Endodermal cell (in vitro differentiated cells): Measurements from ENCODE around the gene PES1. TPM values are rescaled to one million over a fixed set of nuclear protein-coding genes. Genes with fewer than 3 reads are reported as not detected.

Source experiments
- DNase-seq: peaks from one replicate; pipeline ENCODE4 v3.0.0-alpha.2; 2017
- H3K27ac ChIP-seq: 2 replicates; pipeline ENCODE4 v1.5.1; 2013; ENCODE audit warnings: mild to moderate bottlenecking, low read depth, low read length, moderate library complexity
- H3K27me3 ChIP-seq: 2 replicates; pipeline ENCODE4 v1.6.1; 2013; ENCODE audit warnings: mild to moderate bottlenecking, low read length, moderate library complexity; ENCODE audit not compliant: insufficient read depth, control insufficient read depth, poor library complexity, severe bottlenecking
- H3K36me3 ChIP-seq: 2 replicates; pipeline ENCODE4 v1.7.0; 2013; ENCODE audit warnings: mild to moderate bottlenecking, low read length, moderate library complexity; ENCODE audit not compliant: control insufficient read depth, insufficient read depth
- H3K4me1 ChIP-seq: one replicate; pipeline ENCODE4 v1.7.0; 2013; ENCODE audit warnings: low read length; ENCODE audit not compliant: control insufficient read depth, insufficient read depth
- H3K4me3 ChIP-seq: 2 replicates; pipeline ENCODE4 v1.5.1; 2013; ENCODE audit warnings: mild to moderate bottlenecking, low read length, moderate library complexity
- H3K9ac ChIP-seq: 2 replicates; pipeline ENCODE4 v1.6.1; 2013; ENCODE audit warnings: mild to moderate bottlenecking, low read length, moderate library complexity; ENCODE audit not compliant: poor library complexity, severe bottlenecking; ENCODE audit errors: extremely low read depth
- H3K9me3 ChIP-seq: 2 replicates; pipeline ENCODE4 v1.6.1; 2013; ENCODE audit warnings: mild to moderate bottlenecking, low read length, moderate library complexity; ENCODE audit not compliant: control insufficient read depth
- H3K27ac Mint-ChIP-seq: 2 replicates; pipeline ENCODE4 v1.8.0; 2020; ENCODE audit warnings: mixed read lengths
- H3K27me3 Mint-ChIP-seq: 2 replicates; pipeline ENCODE4 v1.8.0; 2021; ENCODE audit warnings: mild to moderate bottlenecking, mixed read lengths; ENCODE audit not compliant: insufficient read depth
- H3K36me3 Mint-ChIP-seq: 2 replicates; pipeline ENCODE4 v1.8.0; 2020; ENCODE audit warnings: low read depth, mixed read lengths
- H3K4me1 Mint-ChIP-seq: 2 replicates; pipeline ENCODE4 v1.8.0; 2020; ENCODE audit warnings: mixed read lengths
- H3K4me3 Mint-ChIP-seq: 2 replicates; pipeline ENCODE4 v1.8.0; 2020; ENCODE audit warnings: mild to moderate bottlenecking, moderate library complexity, mixed read lengths
- H3K9me3 Mint-ChIP-seq: 2 replicates; pipeline ENCODE4 v1.8.0; 2020; ENCODE audit warnings: mild to moderate bottlenecking, mixed read lengths
- CTCF ChIP-seq: fragments of 200-600 bp; sonication (generic); conservative IDR thresholded peaks from 2 replicates; pipeline ENCODE4 v1.5.0; 2021; ENCODE audit warnings: antibody characterized with exemption, mild to moderate bottlenecking
- WGBS, 2 experiments: methylation state at CpG; one replicate each; pipeline versions ENCODE4 v1.1.5 to v1.1.7; 2013; ENCODE audit warnings: missing lambda C conversion rate in 2 of 2, mixed read lengths in 1 of 2; ENCODE audit not compliant: insufficient coverage in 1 of 2, insufficient read length in 1 of 2; 5-methylcytosine and 5-hydroxymethylcytosine counted together
- total RNA-seq, 2 donors: library from RNA; stranded (reverse); fragmentation: NEBNext Ultra II Directional in 1 of 2; extraction: Animal tissue kit (Norgen Biotek cat#: 25700) in 1 of 2; gene quantifications; 2 replicates in 1 of 2; 3 replicates in 1 of 2; pipeline ENCODE4 v1.2.1, GENCODE V29; 2021

The PES1 gene
- total RNA-seq, 2 donors from 2014 or later, result 78.7 to 90.2 TPM

- peaks cover 8% of the 10 kb centered on the region for H3K27me3 Mint-ChIP-seq
- Histone ChIP-seq H3K4me1 (no peaks in the 10 kb centered on the region), H3K4me3 (no peak overlapping the region), H3K36me3 (no peaks in the 10 kb centered on the region), H3K27me3 (peaks cover 8% of the 10 kb centered on the region), H3K9me3 (no peaks in the 10 kb centered on the region), H3K9ac (no peak overlapping the region), H3K27ac (no peak overlapping the region)
- DNase-seq, result no peak
- WGBS, 2 experiments, result 98% methylated on average over 5 of the region's 6 CpGs
- H3K4me3 Mint-ChIP-seq, result no peak overlapping the region
- no peak for TF ChIP-seq CTCF
- no peaks in the 10 kb centered on the region for H3K9me3 Mint-ChIP-seq
- H3K27ac Mint-ChIP-seq, result no peak overlapping the region
- peaks cover 1% of the 10 kb centered on the region for H3K4me1 Mint-ChIP-seq
- H3K36me3 Mint-ChIP-seq, result no peaks in the 10 kb centered on the region
Measured at GRCh38 chr22:30538280-30538679, 53.4 kb downstream of the PES1 start.

GRCh38 chr22:30537083-30537731 lies 54.5 kb downstream of the PES1 start:
- Mint-ChIP-seq H3K9me3 (no peaks in the 10 kb centered on the region), H3K27me3 (no peaks in the 10 kb centered on the region), H3K4me1 (peaks cover 1% of the 10 kb centered on the region), H3K27ac (no peak overlapping the region), H3K4me3 (no peak overlapping the region), H3K36me3 (no peaks in the 10 kb centered on the region)
- Histone ChIP-seq H3K4me1 (no peaks in the 10 kb centered on the region), H3K9ac (no peak overlapping the region), H3K27ac (no peak overlapping the region), H3K4me3 (no peak overlapping the region), H3K36me3 (no peaks in the 10 kb centered on the region), H3K9me3 (no peaks in the 10 kb centered on the region), H3K27me3 (no peaks in the 10 kb centered on the region)
- WGBS, 2 experiments, result 80 to 87% methylated on average over 9 of the region's 9 CpGs
- no peak for TF ChIP-seq CTCF
- no peak for DNase-seq

- H3K9me3 Mint-ChIP-seq, result no peaks in the 10 kb centered on the region
- no peak overlapping the region for H3K4me3 Mint-ChIP-seq
- Histone ChIP-seq H3K27ac (no peak overlapping the region), H3K27me3 (no peaks in the 10 kb centered on the region), H3K36me3 (no peaks in the 10 kb centered on the region), H3K4me3 (no peak overlapping the region), H3K9me3 (no peaks in the 10 kb centered on the region), H3K4me1 (no peaks in the 10 kb centered on the region), H3K9ac (no peak overlapping the region)
- H3K4me1 Mint-ChIP-seq, result no peaks in the 10 kb centered on the region
- H3K27ac Mint-ChIP-seq, result no peak overlapping the region
- H3K36me3 Mint-ChIP-seq, result no peaks in the 10 kb centered on the region
- WGBS, 2 experiments, result 88 to 95% methylated on average over 3 to 4 of the region's 4 CpGs
- no peak for TF ChIP-seq CTCF
- no peaks in the 10 kb centered on the region for H3K27me3 Mint-ChIP-seq
- no peak for DNase-seq
Measured at GRCh38 chr22:30535182-30535581, 56.5 kb downstream of the PES1 start.
